HG03354 (cell line): ENCODE measurements around the gene HMX2.

ENCODE experiments used
- ATAC-seq: cut with Tn5 transposase; IDR thresholded peaks from one replicate; pipeline ENCODE4 v1.9.1; 2021; ENCODE audit warnings: mild to moderate bottlenecking; ENCODE audit not compliant: unreplicated experiment, poor library complexity, severe bottlenecking

Gene HMX2

DNA sequence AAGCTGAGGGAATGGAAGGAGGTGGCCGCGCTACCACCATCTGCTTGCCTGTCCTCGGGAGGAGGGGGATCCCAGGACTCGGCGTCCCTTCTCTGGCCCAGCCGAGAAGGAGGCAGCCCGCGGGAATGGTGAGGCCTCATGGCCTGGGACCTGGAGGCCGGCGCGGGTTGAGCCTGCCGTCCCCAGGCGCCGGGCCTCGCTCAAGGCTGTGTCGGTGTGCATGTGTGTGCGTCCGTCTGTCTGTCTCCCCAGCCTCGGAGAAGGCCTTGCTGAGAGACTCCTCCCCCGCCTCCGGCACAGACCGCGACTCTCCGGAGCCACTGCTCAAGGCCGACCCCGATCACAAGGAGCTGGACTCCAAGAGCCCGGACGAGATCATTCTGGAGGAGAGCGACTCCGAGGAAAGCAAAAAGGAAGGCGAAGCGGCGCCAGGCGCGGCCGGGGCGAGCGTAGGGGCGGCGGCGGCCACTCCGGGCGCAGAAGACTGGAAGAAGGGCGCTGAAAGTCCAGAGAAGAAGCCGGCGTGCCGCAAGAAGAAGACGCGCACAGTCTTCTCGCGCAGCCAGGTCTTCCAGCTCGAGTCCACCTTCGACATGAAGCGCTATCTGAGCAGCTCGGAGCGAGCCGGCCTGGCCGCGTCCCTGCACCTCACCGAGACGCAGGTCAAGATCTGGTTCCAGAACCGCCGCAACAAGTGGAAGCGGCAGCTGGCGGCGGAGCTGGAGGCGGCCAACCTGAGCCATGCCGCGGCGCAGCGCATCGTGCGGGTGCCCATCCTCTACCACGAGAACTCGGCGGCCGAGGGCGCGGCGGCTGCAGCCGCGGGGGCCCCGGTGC lies 10.9 kb upstream of the HMX2 start:
- no peak for ATAC-seq

DNA sequence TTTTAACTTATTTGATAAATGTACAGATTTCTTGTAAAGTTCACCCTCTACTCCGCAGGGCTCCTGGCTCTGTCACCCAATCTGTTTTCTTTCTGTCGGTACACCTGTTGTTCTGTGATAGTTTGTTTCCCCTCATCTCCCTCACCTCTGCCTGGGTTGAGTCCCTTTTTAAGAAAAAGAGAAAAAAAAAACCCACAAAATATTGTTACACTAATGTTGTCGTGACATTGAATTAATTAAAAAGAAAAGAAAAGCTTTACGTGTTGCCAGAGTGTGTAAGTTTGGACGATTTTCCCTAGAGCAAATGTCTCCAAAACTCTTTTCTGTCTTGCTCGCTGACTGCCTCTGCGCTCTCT lies 8.8 kb upstream of the HMX2 start:
- no peak for ATAC-seq

DNA sequence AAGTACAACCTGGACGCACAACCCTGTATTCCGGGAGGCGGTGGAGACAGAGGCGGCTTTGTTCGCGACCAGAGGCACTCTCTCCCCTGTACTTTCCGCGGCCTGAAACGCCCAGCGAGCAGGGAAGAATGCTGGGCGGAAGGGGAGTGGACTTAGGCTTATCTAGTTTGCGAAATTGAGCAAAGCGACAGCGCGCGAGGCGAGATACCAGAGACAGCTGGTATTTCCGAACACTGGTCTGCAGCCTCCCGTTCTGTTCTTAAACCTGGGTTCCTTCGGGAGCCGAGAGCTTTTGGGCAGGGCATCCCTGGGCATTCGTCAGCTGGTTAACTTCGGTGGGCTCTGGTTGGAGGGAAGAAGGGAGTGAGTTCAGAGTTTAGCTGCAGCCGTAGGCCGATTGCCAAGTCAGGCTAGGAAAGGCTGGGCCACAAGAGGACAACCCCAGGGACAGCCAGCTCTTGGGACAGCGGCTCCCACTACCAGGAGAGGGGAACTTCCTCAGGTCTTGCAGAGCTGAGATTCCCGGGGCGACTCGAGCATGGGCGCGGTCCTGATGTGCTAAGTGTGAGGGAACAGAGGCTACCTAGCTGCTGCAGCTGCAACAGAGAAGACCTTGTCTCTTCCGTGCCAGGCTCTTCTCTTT lies 8.3 kb upstream of the HMX2 start:
- ATAC-seq, result no peak

DNA sequence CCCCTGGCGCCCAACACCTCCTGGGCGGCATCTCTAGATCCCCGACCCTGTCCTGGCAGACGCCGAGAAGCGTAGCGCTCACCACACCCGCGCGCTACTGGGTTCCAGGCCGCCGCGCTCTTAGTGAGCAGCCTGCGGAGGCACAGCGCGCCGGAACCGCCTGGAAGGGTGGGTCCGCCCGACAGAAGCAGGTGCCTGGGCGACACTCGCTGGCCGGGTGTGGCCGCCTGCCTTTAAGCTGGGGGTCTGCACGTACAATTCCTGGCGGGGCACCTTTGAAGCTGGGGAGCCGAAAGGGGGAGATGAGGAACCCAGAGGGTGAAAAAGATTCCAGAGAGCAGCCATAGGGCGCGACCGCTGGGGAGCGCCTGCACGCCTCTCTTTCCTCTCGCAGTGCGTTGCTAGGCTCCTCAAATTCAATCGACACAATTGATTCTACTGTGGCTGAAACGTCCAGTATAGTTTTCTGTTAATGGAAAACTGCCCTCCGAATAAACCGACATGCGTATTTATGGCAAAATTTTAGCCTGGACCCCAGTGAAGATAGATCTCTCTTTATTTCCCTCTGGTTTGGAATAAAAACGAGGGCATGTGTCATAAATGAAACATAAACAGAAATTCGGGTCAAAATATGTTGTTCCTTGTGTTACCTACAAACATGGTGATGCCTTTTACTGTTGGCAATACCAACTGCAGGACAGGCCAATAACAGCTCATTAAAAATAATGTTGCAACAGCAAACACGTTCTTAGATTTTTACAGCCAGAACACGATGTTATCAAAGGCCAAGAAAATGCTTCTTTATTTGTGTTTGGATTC lies 7.6 kb upstream of the HMX2 start:
- no peak for ATAC-seq

DNA sequence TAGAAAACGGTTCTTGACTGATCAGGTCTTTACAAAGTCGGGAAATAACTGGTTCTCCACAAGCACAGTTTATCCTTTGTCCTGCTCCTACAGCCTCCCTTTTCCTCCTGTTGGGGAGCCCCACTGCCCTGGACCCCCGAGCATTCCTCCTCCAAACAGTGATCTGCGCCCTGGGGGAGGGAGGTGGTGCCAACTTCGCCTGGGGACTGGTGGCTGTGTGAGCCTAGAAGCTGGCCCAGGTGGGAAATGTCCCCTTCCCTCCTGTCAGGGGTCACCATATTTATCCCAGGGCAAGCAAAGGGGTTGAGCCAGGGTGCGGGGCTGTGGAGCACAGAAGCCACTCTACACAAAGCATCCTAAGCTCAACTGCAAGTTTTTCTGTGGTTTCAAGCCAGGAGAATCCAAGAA lies 6.9 kb upstream of the HMX2 start:
- no peak for ATAC-seq

- ATAC-seq, result no peak
These were observed 5.9 kb upstream of the HMX2 start for GRCh38 chr10:123141791-123142700.

- ATAC-seq, result no peak
These were observed 5.2 kb upstream of the HMX2 start for GRCh38 chr10:123142701-123143161.

DNA sequence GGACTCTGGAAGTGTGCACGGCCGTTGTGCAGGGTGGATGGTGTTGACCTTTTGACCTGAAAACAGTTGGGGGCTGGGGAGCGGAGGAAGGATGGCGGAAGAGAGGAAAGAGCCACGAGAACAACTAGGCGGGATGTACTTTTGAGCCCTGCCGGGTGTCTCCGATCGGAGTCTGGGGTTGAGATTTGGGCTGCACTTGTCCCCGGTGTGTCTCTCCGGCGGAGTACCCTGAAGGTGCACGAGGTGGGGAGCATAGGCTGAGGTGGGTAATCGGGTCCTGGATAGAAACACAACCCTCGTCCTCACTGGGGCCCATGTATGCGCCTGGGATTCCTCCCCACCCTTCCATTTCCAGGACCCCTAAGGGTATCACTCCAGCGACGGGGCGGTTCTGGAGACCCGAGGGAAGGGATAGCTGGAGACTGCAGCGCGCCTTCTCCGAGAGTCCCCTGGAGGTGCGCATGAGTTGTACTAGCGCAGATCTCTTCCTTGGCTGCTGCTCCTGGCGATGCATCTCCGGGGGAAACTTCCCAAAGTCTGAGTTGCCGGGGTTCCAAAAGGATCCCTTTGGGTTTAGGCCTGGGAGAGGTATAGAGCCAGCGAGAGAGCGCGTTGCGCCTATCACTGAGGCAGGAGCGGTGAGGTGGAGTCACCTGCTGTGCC lies 4.6 kb upstream of the HMX2 start:
- ATAC-seq, result no peak

DNA sequence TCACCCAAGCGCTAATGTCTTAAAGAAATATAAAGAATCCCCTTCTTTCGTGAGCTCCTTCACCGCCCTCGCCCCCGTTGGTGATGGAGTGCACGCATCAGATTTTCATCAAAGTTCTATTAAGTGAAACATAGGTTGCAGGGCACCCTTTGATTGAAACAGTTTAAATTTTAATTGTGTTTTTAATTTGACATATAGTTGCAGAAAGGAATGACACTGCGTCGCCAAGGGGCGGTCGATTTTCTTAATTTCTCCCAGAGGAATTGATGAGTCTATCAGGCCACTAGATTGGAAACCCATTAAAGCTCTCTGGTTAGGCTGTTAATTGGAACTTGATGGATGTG lies 4.1 kb upstream of the HMX2 start:
- no peak for ATAC-seq

DNA sequence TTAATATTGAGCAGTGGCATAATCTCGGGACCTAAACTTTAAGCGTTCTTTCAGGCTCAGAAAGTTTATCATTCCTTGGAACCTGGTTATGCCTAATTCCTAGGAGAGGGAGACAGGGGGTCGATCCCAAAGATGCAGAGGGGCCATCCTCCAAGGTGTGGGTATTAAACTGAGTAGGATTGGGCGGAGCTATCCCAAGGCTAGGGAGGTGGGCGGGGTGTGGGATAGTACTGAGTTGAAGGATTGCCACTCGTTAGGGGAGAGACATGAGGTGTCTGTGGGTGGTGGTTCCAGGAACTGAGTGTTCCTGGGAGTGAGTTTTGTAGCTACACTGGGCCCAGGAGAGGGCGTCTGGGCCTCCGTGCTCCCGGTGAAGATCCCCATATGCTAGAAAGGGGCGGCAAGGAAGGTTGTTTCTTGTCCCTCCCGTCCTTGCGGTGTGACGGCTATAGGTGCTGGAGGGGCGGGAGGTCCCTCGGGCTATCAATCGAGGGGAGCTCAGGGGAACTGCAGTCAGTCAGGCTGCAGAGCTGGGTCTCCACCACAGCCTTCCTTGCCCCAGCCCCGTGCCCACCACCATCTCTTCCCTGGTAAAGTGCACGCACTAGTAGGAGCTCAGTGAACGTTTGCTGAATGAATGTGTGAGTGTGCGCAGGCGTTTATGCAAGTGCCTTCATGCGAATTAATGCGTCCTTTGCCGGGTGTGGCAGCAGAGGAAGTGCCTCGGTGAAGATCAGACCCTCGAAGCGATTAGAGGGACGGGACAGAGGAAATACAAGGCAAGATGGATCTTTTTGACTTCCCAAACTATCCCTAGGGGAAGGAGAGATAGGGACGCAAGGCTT lies 3.0 kb upstream of the HMX2 start:
- no peak for ATAC-seq

DNA sequence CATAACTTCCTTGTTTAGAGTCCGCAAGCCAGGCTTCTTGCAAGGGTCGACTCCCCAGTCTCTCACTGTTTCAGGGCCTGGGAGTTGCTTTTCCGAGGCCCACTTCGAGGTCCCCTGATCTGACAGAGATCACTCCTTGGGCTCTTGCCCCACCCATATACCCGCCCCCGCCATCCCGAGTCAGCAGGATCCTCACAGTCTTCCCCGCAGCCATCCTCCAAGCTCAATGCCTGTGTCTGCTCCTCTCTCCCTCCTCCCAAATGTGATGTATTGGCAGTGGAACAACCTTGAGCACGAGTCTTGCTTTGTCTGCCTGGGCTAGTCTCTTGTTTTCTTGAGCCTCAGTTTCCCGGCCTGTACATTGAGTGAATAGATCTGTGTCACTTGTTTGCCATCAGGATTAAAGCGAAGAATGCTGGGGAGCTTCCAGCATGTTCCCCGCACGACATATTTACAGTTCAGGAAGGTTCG lies 2.4 kb upstream of the HMX2 start:
- no peak for ATAC-seq

DNA sequence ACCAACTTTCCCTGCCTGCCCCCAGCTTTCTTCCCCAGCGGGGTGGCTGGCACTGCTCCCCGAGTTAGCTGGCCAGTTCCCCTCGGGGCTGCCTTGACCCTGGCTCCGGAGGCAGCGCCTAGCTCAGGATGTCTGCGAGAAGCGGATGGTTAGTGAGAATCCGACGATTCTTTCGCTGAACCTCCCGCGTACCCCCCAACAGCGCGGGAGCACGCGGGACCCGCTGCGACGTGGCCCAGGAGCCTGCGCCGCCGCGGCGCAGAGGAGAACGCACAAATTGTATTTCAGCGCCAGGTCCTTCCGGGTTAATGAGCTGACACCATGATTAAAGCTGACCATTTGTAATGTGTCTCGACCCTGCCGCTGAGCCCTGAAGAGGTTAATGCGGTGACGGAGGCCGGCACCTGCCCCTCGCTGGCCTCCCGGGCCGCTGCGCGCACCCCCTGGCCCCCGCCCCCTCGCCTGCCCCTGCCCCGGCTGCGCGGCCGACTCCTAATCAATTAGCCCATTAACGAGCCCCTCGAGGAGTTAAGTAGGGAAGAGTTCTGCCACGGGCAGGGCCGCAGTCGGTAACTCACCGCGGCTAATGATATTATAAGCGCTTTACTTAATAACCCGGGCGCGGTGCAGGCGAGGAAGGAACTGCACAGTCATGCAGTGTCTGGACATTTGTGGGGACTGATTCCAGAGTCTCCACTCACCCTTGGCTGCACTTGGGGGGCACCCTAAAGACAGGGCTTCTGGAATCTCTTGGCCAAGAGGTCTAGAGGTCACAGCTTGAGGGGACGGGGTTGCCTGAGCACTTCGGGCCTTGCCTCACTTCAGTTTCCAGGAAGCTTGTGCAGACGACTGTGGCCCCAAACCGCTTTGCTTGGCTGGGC lies 1.7 kb upstream of the HMX2 start:
- ATAC-seq, result no peak

DNA sequence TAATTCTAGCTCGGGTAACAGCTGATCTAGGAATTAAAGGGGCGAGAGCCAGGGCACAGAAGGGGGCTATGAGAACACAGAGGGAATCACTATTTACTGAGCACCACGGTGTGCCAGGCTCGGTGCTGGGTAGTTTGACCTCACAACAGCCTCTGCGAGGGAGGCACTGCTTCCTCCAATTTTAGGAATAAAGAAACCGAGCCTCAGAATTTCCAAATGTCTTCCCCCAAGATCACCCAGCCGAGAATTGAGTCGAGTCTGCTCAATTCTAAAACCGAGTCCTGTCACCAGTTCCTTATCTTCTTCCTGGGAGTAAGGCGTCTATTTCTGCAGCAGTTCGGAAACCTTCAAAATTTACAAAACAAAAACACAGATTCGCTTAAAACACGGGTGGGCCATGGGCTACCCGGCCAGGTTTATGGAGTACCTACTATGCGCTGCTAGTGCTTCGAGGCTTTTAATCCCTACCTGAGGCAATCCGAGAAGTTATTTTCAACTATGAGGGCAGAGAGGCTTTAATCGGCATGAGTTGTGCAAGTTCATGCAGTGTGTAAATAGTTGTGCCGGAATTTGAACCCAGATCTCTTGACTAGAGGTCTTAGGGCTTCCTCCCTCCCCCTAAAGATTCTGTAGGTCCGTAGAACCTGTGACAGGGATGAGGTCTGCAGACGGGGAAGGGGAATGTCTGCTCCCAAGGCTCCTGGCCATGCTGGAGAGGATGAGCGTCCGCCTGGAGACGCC lies 872 bp upstream of the HMX2 start:
- ATAC-seq, result no peak

GRCh38 chr10:123148414-123149161 lies 652 bp downstream of the HMX2 start:
- ATAC-seq, result no peak

GRCh38 chr10:123149162-123149567 lies 1.2 kb downstream of the HMX2 start:
- ATAC-seq, result no peak
